Measurements from ENCODE around the gene TUBB1. TPM values are rescaled to one million over a fixed set of nuclear protein-coding genes. Genes with fewer than 3 reads are reported as not detected.

TUBB1 gene
- total and polyA plus RNA-seq, 2 donors from 2014 or later, result 0.17 TPM; not detected in 1

DNA sequence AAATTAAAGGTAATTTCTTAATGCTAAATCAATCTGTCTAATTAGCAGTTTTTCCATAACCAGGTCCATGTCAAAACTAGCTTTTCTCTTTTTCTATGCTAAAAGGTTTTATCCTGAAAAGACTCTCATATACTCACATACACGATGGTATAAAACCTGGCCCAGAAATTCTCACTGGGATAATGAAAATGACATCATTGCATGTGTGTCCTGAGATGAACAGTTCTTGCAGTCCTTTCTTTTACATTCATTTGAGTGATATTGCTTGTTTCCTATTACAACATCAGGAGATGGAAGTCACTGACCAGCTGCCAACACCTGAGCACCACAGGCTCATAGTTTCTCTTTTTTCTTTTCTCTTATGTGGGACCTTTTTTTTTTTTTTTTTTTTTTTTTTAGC is 31.2 kb downstream of the TUBB1 start:
- intact Hi-C loops (cut with DNase I), result no loop called here
- no peaks in the 10 kb centered on the region for H3K4me1 ChIP-seq (ENCODE audit: control insufficient read depth in 2 of 3, insufficient read depth in 2 of 3, low read depth in 1 of 3, low read length in 3 of 3)
- H3K9ac ChIP-seq (ENCODE audit: low read length in 3 of 3), result no peak overlapping the region
- no peak overlapping the region for H3K4me3 ChIP-seq (ENCODE audit: low read length in 3 of 3)
- TF ChIP-seq, protein P1, sequence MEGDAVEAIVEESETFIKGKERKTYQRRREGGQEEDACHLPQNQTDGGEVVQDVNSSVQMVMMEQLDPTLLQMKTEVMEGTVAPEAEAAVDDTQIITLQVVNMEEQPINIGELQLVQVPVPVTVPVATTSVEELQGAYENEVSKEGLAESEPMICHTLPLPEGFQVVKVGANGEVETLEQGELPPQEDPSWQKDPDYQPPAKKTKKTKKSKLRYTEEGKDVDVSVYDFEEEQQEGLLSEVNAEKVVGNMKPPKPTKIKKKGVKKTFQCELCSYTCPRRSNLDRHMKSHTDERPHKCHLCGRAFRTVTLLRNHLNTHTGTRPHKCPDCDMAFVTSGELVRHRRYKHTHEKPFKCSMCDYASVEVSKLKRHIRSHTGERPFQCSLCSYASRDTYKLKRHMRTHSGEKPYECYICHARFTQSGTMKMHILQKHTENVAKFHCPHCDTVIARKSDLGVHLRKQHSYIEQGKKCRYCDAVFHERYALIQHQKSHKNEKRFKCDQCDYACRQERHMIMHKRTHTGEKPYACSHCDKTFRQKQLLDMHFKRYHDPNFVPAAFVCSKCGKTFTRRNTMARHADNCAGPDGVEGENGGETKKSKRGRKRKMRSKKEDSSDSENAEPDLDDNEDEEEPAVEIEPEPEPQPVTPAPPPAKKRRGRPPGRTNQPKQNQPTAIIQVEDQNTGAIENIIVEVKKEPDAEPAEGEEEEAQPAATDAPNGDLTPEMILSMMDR (IDR thresholded peaks at IDR 0.05; ENCODE audit: borderline replicate concordance, extremely low read depth, insufficient read depth), result no peak
- H3K36me3 ChIP-seq (ENCODE audit: control insufficient read depth in 2 of 3, insufficient read depth in 3 of 3, low read length in 3 of 3), result no peaks in the 10 kb centered on the region
- no peaks in the 10 kb centered on the region for H3K27me3 ChIP-seq (ENCODE audit: control insufficient read depth, insufficient read depth, low read length)
- DNase-seq (no peak), FAIRE-seq (no peak)
- no peaks in the 10 kb centered on the region for H3K9me3 ChIP-seq (ENCODE audit: control insufficient read depth in 2 of 3, insufficient read depth in 1 of 3, low read length in 3 of 3)
- no peak overlapping the region for H3K27ac ChIP-seq (ENCODE audit: low read depth in 2 of 2, low read length in 2 of 2)

DNA sequence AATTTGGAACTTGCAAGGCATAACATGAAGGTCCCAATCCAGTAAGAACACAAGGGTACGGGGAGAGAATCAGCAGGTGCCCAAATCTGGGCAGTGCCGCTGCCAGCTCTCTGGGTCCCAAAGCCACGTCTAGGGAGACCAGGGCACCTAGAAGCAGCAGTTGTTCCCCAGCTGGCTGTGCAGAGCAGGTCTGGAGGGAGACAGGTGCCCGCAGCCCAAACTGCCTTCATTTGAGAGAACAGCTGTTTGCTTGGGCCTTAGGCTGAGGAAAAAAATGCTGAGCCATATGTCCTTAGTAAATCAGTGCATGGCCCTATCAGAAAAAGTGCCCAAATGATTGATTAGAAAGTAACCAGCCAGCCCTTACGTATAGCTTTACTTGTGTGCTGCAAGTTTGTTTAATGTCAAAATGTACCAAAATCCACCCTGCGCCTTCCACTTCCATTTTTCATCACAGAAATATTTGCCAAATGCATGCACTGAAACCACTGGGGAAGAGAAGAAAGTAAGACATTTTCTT is 32.5 kb downstream of the TUBB1 start:
- intact Hi-C loops (cut with DNase I), result no loop called here

DNA sequence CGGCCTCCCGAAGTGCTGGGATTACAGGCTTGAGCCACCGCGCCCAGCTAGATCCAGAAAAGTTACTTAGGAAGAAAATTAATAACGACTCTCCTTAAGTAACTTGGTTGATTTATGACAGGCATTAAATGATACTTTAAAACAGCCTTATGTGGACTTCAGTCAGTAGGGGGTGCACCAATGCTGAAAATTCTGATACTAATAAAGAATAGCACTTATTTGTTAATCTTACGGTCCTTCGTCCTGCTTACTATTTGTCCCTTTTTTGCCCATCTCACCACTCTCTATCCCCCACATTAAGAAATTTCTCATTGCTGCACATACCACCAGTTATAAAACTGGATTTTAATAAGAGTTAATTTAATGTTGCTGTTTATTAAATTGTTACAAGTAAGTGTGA is 36.1 kb downstream of the TUBB1 start:
- Histone ChIP-seq H3K27ac (ENCODE audit: low read depth in 2 of 2, low read length in 2 of 2) (no peak overlapping the region), H3K9ac (ENCODE audit: low read length in 3 of 3) (no peak overlapping the region), H3K27me3 (ENCODE audit: control insufficient read depth, insufficient read depth, low read length) (no peaks in the 10 kb centered on the region), H3K9me3 (ENCODE audit: control insufficient read depth in 2 of 3, insufficient read depth in 1 of 3, low read length in 3 of 3) (peaks cover 0 to 5% (median 0%) of the 10 kb centered on the region in 3 donors), H3K36me3 (ENCODE audit: control insufficient read depth in 2 of 3, insufficient read depth in 3 of 3, low read length in 3 of 3) (no peaks in the 10 kb centered on the region), H3K4me3 (ENCODE audit: low read length in 3 of 3) (no peak overlapping the region), H3K4me1 (ENCODE audit: control insufficient read depth in 2 of 3, insufficient read depth in 2 of 3, low read depth in 1 of 3, low read length in 3 of 3) (no peaks in the 10 kb centered on the region)
- DNase-seq (peak in 1 of 5 donors; percentile 55), FAIRE-seq (no peak)
- intact Hi-C loops (cut with DNase I), result no loop called here
- TF ChIP-seq, protein P1 (IDR thresholded peaks at IDR 0.05; ENCODE audit: borderline replicate concordance, extremely low read depth, insufficient read depth), result no peak

More for the DNA sequence above, 32.5 kb downstream of the TUBB1 start:
- no peaks in the 10 kb centered on the region for H3K36me3 ChIP-seq (ENCODE audit: control insufficient read depth in 2 of 3, insufficient read depth in 3 of 3, low read length in 3 of 3)
- no peak overlapping the region for H3K9ac ChIP-seq (ENCODE audit: low read length in 3 of 3)
- H3K4me3 ChIP-seq (ENCODE audit: low read length in 3 of 3), result no peak overlapping the region
- TF ChIP-seq, protein P1 (IDR thresholded peaks at IDR 0.05; ENCODE audit: borderline replicate concordance, extremely low read depth, insufficient read depth), result no peak
- DNase-seq (no peak), FAIRE-seq (no peak)
- no peaks in the 10 kb centered on the region for H3K4me1 ChIP-seq (ENCODE audit: control insufficient read depth in 2 of 3, insufficient read depth in 2 of 3, low read depth in 1 of 3, low read length in 3 of 3)
- H3K27ac ChIP-seq (ENCODE audit: low read depth in 2 of 2, low read length in 2 of 2), result no peak overlapping the region
- H3K9me3 ChIP-seq (ENCODE audit: control insufficient read depth in 2 of 3, insufficient read depth in 1 of 3, low read length in 3 of 3), result peaks cover 0 to 4% (median 0%) of the 10 kb centered on the region in 3 donors
- no peaks in the 10 kb centered on the region for H3K27me3 ChIP-seq (ENCODE audit: control insufficient read depth, insufficient read depth, low read length)

DNA sequence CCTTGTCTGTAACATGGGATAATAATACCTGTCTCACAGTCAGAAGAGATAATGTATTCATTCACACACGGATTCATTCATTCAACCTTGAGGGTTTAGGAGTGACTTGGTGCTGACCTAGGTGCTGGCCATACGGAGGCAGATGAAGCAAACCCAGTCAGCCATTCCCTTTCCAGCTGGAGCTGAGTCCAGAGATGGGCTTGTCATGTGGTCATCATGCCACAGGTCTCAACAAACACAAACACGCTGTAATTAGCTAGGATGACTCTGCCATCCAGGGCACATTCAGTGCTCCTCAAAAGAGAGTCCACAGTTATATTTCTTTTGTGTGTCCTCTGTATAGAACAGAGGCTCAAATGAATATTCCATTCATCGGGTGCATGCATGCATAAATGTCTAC is 42.9 kb downstream of the TUBB1 start:
- H3K36me3 ChIP-seq (ENCODE audit: control insufficient read depth in 2 of 3, insufficient read depth in 3 of 3, low read length in 3 of 3), result no peaks in the 10 kb centered on the region
- H3K27ac ChIP-seq (ENCODE audit: low read depth in 2 of 2, low read length in 2 of 2), result no peak overlapping the region
- FAIRE-seq (no peak), DNase-seq (no peak)
- H3K4me3 ChIP-seq (ENCODE audit: low read length in 3 of 3), result no peak overlapping the region
- H3K9ac ChIP-seq (ENCODE audit: low read length in 3 of 3), result no peak overlapping the region
- H3K4me1 ChIP-seq (ENCODE audit: control insufficient read depth in 2 of 3, insufficient read depth in 2 of 3, low read depth in 1 of 3, low read length in 3 of 3), result peaks cover 0 to 5% (median 0%) of the 10 kb centered on the region in 3 donors
- H3K27me3 ChIP-seq (ENCODE audit: control insufficient read depth, insufficient read depth, low read length), result no peaks in the 10 kb centered on the region
- H3K9me3 ChIP-seq (ENCODE audit: control insufficient read depth in 2 of 3, insufficient read depth in 1 of 3, low read length in 3 of 3), result no peaks in the 10 kb centered on the region
- TF ChIP-seq, protein P1 (IDR thresholded peaks at IDR 0.05; ENCODE audit: borderline replicate concordance, extremely low read depth, insufficient read depth), result no peak
- intact Hi-C loops (cut with DNase I), result no loop called here

All from kidney (tissue), 14 donors.